GM18861 (cell line): Measurements from ENCODE around the gene MYADML2.
"Not testable (repeated sequence)": the region's sequence is repeated elsewhere in the genome, so short reads cannot be mapped to it uniquely, and the experiment has no call there.

Experiments
- ATAC-seq: cut with Tn5 transposase; IDR thresholded peaks from one replicate; pipeline ENCODE4 v1.9.1; 2021; ENCODE audit not compliant: unreplicated experiment

MYADML2 gene

DNA sequence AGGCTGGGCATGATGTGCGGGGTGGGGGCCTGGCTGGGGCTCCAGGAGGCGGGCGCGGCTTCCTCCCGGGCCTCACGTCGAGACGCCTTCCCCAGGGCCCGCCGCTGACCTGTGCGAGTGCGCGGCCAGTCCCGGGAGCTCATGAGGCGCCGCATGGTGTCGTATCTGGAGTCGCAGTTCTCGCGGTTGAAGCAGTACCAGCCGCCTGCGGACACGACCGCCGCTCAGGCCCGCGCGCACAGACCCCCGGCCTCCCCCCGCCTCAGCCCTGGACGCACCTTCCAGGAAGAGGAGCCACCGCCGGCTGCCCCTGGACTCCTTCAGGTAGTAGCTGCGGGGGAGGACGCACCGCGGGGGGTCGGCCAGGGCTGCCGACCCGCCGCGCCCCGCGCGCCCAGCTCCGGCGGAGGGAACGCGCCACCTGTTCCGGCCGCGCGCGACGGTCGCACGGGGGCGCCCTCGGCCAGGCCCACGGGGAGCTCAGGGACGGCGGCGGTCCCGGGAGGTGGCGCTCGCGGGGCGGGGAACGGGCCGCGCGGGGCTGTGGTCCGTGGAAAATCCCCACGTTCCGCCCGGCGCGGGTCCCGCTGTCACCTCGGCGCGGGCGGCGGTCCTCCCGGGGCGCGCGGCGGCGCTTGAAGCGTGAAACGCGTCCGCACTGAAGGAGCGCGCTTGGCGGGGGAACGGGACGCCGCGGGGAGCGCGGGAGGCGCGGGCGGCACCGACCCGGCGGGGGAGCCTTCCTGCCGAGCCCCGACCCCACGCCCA is 12.5 kb upstream of the MYADML2 start:
- no peak for ATAC-seq

DNA sequence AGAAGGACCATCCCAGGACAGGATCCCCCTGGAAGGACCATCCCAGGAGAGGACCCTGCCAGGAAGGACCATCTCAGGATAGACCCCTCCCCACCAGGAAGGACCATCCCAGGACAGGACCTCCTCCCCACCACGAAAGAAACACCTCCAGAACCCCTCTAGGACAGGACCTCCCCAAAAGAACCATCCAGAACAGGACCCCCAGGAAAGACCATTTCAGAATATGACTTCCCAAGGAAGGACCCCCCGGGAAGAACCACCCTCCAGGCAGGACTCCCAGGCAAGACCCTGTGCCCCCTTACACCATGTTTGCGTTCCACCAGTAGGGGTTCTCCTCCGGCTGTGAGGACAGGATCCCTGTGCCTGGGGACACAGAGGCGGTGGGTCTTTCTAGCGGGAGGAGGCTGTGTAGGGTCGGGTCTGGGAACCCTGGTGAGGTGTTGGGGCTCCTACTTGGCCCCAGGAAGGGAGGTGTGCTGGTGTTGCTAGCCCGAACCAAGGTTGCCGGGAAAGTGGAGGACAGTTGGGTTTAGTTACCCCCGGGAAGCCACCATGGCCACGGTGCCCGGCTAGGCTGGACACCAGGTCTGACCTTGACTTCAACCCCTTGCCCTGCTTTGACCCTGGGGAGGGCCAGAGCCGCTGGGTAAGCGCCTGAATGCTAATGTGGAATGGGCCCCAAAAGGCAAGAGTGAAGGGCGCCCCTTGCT is 11.8 kb upstream of the MYADML2 start:
- no peak for ATAC-seq

DNA sequence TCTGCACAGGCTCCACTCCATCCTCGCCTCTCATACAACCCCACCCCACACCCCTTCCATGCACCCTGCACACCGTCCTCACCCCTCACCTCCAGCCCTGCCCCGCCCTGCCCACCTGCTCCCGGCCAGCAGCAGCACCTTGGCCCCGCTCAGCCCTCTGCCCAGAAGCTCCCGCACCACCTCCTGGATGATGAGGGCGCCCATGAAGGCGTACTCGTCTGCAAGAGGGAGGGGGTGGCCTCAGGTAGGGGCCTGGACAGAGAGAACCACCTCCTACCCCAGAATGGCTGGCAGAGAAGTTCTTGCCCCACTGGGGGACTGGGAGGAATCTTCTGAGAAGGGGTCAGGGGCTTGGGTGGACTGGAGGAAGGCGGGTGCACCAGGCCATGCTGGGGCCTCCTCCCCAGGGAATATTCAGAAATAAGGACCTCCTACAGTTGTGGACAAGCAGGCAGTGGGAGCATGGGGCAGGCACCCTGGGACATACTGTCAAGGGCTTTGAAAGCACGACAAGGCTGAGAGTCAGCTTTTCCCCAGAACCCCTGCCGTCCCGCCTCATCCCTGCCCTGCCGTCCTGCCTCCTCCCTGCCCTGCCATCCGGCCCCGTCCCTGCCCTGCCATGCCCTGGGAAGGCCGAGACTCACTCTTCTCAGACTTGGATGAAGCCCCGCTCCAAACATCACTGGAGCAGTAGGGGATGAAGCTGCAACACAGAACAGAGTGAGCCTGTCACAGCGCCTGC is 10.8 kb upstream of the MYADML2 start:
- no peak for ATAC-seq

DNA sequence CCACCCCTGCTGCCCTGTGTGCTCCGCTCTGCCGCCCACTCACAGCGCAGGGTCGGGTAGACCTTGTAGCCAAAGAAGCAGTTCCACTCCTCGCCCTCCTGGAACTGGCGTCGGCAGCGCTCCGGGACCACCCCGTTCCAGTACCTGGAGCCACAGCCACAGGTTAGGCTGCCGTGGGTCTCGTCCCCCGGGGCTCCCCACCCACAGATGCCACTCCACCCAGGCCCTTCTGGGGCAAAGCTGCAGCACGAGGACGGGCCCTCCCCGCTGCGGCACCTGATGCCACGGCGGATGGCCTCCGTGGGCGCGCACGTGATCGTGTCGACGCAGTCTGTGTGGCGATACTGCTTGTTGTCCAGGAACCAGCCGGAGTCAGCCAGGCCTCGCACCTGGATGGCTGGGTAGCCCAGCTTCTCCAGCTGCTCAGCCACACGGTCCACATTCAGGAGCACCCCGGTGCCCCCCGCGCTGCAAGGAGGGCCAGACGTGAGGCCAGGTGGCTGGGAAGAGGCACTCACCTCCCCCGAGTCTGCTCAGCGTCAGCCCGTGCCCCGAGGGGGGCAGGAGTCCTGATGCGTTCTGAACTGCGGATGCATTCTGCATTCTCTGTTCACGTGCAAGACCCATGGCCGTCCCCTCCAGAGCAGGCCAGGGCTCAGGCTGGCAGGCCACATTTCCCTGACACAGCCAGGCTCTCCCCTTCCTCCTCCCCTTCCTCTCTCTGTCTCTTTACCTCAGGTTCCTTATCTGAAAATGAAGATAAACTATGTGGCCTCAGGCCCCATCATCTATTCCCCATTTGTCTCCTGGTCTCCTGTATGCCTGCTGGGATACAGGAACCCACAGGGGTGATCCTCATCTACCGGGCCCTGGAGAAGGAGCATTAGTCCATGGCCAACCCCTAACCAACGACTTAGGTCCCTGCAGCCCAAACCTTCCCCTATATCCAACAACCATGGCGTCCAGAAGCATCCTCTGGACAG is 9.9 kb upstream of the MYADML2 start:
- ATAC-seq = no peak

DNA sequence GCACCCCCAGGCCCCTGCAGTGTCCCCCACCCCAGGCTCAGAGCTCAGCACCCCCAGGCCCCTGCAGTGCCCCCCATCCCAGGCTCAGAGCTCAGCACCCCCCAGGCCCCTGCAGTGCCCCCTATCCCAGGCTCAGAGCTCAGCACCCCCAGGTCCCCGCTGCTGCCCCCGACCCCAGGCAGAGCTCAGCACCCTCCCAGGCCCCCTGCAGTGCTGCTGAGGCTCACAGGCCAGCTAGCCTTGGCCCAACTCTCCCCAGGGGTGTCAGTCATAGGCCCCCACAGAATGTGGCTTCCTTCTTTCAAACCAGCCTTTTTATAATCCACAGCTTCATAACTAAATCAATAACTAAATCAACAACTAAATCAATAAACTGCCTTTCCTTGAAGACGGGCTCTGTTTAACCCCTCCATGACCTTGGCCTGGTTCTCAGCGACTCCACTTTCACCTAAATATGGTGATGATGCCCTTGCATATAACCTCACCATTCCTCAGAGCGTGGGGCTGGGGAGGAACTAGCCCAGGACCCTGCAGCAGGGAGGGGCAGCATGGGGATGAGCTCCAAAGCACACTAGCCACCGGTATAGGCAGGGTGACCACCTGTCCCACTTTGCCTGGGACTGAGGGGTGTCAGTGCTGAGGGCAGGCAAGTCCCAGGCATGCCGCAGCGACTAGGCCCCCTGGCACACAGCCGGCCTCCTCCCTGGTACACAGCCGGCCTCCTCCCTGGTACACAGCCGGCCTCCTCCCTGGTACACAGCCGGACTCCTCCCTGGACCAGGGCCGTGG is 8.9 kb upstream of the MYADML2 start:
- ATAC-seq = no peak

DNA sequence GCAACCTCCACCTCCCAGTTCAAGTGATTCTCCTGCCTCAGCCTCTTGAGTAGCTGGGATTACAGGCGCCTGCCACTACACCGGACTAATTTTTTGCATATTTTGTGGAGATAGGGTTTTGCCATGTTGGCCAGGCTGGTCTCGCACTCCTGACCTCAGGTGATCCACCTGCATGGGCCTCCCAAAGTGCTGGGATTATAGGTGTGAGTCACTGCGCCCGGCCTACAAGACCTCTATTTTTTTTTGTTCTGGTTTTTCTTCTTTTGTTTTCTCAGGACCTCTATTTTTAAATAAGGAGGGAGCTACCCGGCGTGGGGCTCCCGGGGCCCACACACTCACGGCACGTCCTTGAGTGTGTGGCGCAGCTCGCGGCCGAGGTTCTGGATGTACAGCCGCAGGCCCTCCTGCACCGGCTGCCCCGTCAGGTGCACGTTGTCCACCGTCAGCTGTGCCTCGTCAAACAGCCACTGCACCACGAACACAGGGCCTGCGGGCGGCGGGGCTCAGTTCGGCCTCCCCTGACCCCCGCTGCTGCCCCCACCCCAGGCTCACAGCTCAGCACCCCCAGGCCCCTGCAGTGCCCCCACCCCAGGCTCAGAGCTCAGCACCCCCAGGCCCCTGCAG is 8.1 kb upstream of the MYADML2 start:
- no peak for ATAC-seq

DNA sequence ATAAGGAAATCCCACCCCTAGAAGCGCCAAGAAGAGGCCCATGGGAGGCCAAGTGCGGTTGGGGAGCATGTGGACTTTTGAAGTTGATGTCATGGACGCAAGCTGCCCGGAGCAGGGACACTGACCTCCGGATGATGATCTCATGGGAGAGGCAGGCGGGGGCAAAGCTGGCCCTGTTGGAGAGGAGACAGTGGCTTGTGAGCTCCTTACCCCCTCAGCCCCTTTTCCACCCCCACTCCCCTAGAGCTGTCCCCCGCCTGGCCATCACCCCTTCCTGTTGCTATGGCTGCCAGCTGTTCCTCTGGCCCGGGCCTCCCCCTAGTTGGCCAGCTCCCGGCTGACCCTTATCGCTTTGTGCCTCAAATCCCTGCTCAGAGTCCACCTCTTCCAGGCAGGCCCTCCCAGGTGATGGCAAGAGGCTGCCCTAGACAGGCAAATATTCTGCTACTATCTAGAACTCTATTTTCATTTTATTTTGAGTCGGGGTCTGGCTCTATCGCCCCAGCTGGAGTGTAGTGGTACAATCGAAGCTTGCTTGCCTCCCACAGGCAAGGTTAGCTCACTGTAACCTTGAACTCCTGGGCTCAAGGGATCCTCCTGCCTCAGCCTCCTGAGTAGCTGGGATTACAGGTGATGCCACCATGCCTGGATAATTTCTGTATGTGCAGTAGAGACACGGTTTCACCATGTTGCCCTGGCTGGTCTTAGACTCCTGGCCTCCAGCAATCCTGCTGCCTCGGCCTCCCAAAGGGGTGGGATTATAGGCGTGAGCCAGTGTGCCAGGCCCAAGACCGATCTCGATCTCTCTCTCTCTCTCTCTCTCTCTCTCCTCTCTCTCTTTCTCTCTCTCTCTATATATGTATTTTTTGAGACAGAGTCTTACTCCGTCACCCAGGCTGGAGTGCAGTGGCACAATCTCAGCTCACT is 7.4 kb upstream of the MYADML2 start:
- no peak for ATAC-seq

DNA sequence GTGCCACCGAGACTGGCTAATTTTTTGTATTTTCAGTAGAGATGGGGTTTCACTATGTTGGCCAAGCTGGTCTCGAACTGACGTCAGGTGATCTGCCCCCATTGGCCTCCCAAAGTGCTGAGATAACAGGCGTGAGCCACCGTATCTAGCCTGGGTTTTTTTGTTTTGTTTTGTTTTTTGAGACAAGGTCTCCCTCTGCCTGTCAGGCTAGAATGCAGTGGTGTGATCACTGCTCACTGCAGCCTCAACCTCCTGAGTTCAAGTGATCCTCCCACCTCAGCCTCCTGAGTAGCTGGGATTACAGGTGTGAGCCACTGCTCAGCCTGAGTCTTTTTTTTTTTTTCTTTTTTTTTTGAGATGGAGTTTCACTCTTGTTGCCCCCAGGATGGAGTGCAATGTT is 6.4 kb upstream of the MYADML2 start:
- not testable (repeated sequence) for ATAC-seq

DNA sequence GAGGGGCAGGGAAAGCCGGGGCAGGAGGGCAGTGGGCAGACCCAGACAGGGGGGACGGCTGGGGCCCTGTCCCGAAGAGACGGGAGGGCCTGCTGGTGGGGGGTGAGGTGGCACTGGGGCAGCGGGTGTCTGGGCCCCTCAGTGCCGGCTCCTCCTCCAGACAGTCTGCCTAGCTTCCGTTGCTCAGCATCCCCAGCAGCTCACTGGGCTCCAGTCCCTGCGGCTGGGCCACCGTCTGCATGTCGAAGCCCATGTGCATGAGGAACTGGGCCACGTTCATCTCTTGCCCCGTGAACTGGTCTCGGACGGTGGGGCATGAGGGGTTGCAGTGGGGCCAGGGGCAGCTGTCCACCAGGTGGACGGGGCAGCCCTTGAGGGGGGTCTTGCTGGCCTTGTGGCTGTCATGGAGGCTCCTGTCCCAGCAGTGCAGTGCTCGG is 5.8 kb upstream of the MYADML2 start:
- ATAC-seq = no peak

DNA sequence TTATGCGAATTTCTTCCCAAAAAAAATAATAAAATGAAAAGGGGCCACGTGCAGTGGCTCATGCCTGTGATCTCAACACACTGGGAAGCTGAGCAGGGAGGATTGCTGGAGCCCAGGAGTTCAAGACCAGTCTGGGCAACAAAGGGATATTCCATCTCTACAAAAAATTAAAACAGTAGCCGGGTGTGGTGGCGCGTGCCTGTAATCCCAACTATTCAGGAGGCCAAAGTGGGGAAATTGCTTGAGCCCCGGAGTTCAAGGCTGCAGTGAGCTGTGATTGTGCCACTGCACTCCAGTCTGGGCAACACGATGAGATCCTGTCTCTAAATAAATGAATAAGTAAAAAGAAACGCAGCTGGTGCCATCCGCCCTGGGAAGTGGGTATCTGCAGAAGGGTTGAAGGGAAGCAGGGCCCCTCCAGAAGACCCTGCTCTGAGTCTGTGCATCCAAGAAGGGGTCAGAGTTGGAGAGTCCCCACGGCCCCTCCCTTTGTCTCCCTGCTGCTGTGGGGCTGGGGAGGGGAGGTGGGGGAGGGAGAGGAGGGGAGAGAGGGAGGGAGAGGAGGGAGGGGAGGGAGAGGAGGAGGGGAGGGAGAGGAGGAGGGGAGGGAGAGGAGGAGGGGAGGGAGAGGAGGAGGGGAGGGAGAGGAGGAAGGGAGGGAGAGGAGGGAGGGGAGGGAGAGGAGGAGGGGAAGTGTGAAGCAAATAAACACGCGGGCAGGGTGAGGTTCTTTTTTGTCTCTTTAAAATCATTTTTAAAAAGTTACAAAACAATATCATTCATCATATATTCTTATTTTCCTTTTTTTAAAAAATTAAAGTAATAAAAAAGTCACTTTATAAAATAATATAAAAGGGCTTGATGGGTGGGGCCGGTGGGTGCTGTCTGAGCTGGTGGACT is 5.0 kb upstream of the MYADML2 start:
- ATAC-seq = no peak

DNA sequence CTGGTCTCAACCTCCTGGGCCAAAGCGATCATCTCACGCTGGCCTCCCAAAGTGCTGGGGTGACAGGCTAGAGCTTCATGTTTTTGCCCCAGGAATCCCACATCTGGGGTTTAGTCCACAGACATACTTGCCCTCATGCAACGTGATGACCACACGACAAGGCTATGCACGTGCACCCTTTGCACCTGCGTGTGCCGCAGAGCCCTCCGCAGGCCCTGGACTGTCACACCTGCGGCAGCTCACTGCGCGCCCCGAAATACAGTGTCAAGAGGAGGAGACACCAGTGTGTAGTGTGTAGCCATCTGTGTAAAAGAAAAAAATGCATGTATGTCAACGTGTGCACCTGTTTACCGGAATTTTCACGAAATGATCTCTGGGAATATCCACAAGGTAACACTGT is 3.5 kb upstream of the MYADML2 start:
- ATAC-seq = no peak

DNA sequence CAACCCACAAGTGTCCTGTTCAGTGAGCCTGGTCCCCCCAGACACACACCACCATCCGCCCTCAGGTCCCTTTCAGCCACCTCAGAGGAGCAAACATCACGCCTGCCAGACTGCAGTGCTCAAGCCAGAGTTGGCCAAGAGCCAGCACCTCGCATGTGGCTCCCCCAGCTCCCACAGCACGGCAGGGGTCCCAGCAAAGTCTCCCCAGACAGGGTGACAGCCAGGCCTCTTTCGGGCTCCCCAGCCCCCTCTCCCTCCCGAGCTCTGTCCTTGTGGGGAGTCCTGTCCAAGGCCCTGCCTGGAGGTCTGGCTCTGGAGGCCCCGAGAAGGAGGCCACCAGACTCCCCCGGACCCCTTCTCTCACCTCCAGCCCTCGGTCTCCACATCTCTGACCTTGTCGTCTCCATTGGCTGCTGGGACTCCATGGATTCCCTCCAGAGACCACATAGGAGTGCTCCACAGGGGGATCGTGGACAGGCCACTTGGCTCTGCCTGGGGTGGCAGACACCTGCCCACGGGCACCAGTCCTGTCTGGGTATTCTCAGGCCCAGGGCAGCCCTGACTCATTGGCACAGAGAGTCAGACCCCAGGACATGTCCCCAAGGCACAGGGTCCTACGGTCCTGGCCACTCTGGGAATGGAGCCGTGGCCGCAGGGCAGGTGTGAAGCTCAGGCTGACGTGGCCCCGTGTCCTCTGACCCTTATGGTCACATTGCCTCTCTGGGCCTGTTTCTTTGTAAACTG is 1.8 kb upstream of the MYADML2 start:
- no peak for ATAC-seq

DNA sequence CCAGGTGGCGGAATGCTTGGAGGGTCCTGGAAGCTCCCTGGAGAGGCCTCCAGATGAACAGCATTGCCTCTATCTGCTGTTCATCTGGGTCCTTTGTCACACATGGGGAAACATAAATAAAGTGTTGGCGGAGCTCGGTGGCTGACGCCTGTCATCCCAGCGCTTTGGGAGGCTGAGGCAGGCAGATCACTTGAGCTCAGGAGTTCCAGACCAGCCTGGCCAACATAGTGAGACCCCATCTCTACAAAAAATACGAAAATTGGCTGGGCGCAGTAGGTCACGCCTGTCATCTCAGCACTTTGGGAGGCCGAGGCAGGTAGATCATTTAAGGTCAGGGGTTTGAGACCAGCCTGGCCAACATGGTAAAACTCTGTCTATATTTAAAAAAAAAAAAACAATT is 2.2 kb downstream of the MYADML2 start:
- ATAC-seq = no peak

DNA sequence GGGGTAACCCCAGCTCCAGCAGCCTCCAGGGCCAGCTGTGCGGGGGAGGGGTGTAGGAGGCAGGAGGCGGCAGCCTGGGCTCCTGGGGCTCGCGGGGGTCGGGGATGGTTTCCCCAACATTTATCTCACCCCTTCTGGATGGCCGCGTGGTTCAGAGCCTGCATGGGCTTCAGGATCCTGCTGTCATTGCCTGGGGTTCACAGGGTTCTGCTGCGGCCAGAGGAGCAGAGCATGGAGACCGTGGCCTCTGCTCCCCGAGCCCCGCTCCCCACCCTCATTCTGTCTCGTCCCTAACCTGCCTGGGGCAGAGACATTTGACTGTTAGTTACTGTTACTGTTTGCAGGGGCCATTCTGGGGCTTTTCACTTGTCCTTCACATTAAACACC is 4.9 kb downstream of the MYADML2 start:
- no peak for ATAC-seq

DNA sequence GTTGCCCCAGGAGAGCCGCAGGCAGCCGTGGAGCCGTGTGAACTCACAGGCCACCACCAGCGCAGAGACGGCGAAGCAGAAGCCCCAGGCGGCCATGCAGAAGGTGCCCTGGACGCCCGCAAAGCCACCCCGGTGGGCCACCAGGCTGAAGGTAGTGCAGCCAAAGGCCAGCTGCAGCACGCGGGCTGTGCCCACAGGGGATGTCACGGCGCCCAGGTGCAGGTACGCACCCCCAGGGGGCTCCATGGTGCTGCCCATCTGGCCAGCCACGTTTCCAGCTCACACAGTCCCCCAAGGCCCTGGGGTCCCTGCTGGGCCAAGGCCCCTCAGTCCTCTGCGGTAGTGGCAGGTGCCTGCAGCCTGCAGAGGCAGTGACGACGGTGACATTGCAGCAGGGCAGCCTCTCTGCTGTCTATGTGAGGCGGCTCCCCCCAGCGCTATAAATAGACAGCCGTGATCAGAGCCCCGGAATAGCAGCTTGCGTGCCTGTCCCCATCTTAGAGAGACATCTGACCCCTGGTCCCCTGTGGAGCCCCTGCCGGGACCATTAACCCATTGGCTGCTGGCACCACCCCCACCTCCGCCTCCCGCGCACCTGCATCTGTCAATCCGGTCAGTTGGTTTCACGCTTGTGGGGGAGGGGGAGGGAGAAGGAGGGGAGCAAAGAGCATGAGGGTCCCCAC is 5.4 kb downstream of the MYADML2 start:
- ATAC-seq = no peak
